SH-SY5Y (cell line): Measurements from ENCODE around the gene AGAP1.

Experiments used
- GATA2 ChIP-seq: IDR thresholded peaks from 2 replicates; pipeline ENCODE4 v1.6.1; 2011; ENCODE audit warnings: mild to moderate bottlenecking, low read depth, low read length
- GATA3 ChIP-seq: IDR thresholded peaks from 2 replicates; pipeline ENCODE4 v1.6.1; 2011; ENCODE audit warnings: low read depth, mild to moderate bottlenecking, low read length, moderate library complexity

GRCh38 chr2:235765181-235765820 is 271.5 kb downstream of the AGAP1 start:
- TF ChIP-seq GATA2: no peak
- no peak for TF ChIP-seq GATA3
